ENCODE data around the gene RHBDF2. TPM values are rescaled to one million over a fixed set of nuclear protein-coding genes. Genes with fewer than 3 reads are reported as not detected.

Gene RHBDF2
- total RNA-seq, 4 donors from 2014 or later: 3.8 to 26.1 (median 8.4) TPM

DNA sequence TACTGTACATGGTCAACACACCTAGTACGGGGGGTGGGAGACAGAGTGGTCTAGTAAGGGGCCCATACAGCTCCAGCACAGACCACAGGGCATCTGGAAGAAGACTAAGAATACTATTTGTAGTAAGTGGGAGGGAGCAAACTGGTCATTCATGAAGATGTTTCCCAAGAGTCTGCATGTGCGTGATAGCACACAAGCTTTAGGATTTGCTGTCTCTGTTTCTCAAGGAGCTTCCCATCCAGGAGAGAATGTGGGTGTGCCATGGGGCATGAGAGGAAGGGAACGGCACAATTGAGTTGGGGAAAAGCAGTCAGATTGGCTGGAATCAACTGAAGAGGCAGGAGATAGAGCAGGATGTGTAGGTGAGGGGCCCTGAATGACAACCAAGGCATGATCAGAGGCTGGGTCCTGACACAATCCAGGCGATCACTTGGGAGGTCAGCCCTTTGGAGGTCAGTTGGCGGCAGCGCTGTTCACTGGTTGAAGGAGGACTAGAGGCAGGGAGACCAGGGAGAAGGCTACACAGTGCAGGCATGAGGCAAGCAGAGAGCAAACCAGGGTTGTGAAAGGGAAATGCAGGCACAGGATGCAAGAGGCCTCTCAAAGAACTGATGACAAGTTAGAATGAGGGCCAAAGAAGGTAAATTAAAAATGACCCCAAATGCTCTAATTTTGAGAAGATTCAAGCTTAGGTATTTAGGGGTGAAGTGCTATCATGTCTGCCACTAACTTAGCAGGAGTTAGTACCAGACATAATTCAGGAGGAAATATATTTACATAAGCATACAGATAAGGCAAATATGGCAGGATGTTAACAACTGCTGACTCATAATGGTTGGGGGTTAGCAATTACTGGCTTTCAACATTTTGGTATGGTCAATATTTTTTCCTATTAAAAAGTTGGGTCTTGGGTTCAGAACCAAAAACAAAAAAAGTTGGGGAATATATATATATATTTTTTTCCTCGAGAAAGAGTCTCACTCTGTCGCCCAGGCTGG, 58.6 kb downstream of the RHBDF2 start:
- Histone ChIP-seq H3K27me3 (no peaks in the 10 kb centered on the region), H3K4me1 (no peaks in the 10 kb centered on the region), H3K27ac (no peak overlapping the region), H3K36me3 (no peaks in the 10 kb centered on the region), H3K4me3 (no peak overlapping the region), H3K9me3 (no peaks in the 10 kb centered on the region)
- TF ChIP-seq POLR2A (IDR thresholded peaks at IDR 0.05): no peak
- intact Hi-C loops (cut with DNase I; ENCODE audit: low total_unique reads): no loop called here
- no peak for DNase-seq

DNA sequence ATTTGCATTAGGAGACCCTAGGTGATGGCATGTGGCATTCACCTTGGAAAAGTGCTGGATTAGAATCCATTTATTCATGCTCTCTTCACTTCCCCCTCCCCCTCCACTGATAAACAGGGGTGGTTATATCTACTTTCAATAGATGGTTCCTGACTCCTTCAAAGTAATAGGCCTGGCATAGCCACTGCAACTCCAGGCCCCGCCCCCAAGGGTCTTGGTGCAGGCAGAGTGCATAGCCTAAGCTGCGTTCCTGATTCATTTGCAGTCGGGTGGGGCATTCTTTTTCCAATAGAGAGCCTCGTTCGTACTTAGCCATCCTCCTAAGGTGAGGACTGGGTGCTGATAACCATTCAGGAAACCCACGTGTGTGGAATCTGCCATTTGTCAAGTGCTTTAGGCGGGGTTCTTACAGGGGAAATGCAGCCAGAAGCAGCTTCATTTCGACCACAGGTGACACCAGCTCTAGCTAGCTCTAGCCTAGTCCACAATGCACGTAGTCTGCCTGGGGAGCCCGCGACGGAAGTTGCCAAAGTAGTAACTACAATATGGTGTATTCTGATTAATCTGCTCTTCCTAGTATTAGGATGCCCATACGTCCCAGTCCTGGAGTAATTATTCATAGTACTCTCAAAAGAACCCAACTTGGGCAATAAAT, 59.4 kb downstream of the RHBDF2 start:
- Histone ChIP-seq H3K27me3 (no peaks in the 10 kb centered on the region), H3K36me3 (no peaks in the 10 kb centered on the region), H3K4me1 (no peaks in the 10 kb centered on the region), H3K27ac (no peak overlapping the region), H3K9me3 (no peaks in the 10 kb centered on the region), H3K4me3 (no peak overlapping the region)
- DNase-seq: no peak
- intact Hi-C loops (cut with DNase I; ENCODE audit: low total_unique reads): no loop called here
- TF ChIP-seq POLR2A (IDR thresholded peaks at IDR 0.05): no peak
- TF ChIP-seq, protein P1, sequence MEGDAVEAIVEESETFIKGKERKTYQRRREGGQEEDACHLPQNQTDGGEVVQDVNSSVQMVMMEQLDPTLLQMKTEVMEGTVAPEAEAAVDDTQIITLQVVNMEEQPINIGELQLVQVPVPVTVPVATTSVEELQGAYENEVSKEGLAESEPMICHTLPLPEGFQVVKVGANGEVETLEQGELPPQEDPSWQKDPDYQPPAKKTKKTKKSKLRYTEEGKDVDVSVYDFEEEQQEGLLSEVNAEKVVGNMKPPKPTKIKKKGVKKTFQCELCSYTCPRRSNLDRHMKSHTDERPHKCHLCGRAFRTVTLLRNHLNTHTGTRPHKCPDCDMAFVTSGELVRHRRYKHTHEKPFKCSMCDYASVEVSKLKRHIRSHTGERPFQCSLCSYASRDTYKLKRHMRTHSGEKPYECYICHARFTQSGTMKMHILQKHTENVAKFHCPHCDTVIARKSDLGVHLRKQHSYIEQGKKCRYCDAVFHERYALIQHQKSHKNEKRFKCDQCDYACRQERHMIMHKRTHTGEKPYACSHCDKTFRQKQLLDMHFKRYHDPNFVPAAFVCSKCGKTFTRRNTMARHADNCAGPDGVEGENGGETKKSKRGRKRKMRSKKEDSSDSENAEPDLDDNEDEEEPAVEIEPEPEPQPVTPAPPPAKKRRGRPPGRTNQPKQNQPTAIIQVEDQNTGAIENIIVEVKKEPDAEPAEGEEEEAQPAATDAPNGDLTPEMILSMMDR (IDR thresholded peaks at IDR 0.05): no peak

DNA sequence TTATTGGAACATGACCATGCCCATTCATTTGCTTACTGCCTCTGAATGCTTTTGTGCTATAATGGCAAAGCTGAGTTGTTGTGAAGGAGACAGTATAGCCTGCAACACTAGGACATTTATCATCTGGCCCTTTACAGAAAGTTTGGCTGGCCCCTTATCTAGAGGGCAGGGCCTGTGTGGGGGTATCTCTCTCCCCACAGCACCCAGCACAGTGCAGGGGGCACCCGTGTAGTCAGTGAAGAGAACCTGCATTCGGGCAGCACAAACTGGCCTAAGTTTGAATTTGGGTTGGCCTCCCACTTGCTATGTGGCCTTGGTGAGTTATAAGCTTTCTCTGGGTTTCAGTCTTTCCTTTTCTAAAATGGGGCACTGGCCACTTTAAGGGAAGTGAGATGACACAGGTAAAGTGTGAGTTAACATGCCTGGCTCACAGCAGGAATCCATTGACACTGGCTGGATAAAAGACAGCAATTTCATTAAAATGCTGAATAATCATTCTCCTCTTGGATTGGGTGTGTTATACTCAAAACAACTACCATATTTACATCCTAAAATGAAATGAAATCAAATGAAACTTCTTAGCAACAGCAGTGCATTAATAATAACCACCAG, 60.4 kb downstream of the RHBDF2 start:
- TF ChIP-seq, protein P1 (IDR thresholded peaks at IDR 0.05): no peak
- TF ChIP-seq POLR2A (IDR thresholded peaks at IDR 0.05): no peak
- H3K27me3 ChIP-seq: no peaks in the 10 kb centered on the region

DNA sequence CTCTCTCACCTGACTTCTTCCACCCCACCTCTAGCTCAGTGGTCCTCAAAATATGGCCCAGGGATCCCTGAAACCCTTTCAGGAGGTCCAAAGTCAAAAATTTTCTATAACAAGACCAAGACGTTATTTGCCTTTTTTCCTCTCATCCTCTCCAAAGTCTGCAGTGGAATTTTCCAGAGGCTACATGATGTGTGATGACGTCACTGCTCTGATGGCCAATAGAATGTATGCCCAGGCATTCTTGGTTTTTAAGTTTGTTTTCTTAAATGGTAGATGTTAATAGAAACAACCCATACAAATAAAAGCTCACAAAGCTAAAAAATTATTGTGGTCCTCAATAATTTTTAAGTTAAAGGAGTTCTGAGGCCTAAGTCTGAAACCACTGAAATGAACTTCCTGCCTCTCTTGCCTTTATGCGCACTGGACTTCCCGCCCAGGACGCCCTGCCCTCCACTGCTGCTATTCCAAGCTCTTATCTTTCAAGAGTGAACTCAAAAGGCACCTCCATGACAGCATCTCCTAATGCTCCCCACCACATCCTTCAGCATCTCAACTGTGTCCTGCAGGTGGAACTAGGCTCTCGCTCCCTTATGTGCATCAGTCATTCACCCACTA, 61.8 kb downstream of the RHBDF2 start:
- TF ChIP-seq, protein P1 (IDR thresholded peaks at IDR 0.05): no peak
- TF ChIP-seq POLR2A (IDR thresholded peaks at IDR 0.05): no peak
- Histone ChIP-seq H3K36me3 (no peaks in the 10 kb centered on the region), H3K4me3 (no peak overlapping the region), H3K27me3 (no peaks in the 10 kb centered on the region), H3K9me3 (no peaks in the 10 kb centered on the region), H3K27ac (no peak overlapping the region), H3K4me1 (no peaks in the 10 kb centered on the region)
- intact Hi-C loops (cut with DNase I; ENCODE audit: low total_unique reads): no loop called here
- DNase-seq: no peak

More for the DNA sequence above, 60.4 kb downstream of the RHBDF2 start:
- no peaks in the 10 kb centered on the region for H3K36me3 ChIP-seq
- H3K27ac ChIP-seq: no peak overlapping the region
- DNase-seq: no peak
- no peak overlapping the region for H3K4me3 ChIP-seq
- intact Hi-C loops (cut with DNase I; ENCODE audit: low total_unique reads): no loop called here
- no peaks in the 10 kb centered on the region for H3K9me3 ChIP-seq
- H3K4me1 ChIP-seq: no peaks in the 10 kb centered on the region

DNA sequence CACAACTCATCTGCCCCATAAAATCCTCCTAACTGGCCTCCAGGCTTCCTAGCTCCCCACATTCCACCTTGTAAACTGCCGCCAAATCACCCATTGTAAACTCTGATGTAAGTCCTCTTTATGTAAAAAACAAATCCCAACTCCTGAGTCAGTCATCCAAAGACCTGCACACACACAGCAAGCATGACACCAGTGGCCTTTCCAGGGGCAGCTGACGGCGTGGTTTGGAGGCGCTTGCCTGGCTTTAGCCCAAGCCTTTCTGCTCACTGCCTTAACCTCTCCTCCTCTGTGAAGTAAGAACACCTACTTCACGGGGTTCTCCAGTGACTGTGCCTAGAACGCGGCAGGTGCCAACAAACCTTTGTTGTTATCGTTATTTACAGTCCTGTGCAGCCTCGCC, 62.3 kb downstream of the RHBDF2 start:
- Histone ChIP-seq H3K27me3 (no peaks in the 10 kb centered on the region), H3K9me3 (no peaks in the 10 kb centered on the region), H3K36me3 (no peaks in the 10 kb centered on the region), H3K27ac (no peak overlapping the region), H3K4me3 (no peak overlapping the region), H3K4me1 (no peaks in the 10 kb centered on the region)
- intact Hi-C loops (cut with DNase I; ENCODE audit: low total_unique reads): no loop called here
- DNase-seq: no peak
- TF ChIP-seq POLR2A (IDR thresholded peaks at IDR 0.05): no peak
- TF ChIP-seq, protein P1 (IDR thresholded peaks at IDR 0.05): no peak

Measured in uterus (tissue), 4 donors.